ENCODE data around the gene COL8A2.

COL8A2 gene

DNA sequence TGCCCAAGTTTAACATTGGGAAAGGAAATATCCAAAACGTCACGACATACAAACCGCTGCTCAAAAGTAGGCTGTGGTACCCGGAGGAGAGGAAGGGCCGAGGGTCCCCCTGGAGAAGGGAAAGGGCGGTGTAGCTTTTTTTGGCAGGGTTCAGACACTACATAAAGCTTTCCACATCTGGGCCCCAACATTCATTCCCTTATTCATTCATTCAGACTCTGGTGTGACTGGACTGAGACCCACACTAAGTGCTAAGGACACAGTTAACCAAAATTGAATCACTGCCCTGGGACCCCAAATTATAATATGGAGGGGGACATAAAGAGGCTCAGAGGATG is 10.3 kb upstream of the COL8A2 start:
- DNase-seq, result no peak

DNA sequence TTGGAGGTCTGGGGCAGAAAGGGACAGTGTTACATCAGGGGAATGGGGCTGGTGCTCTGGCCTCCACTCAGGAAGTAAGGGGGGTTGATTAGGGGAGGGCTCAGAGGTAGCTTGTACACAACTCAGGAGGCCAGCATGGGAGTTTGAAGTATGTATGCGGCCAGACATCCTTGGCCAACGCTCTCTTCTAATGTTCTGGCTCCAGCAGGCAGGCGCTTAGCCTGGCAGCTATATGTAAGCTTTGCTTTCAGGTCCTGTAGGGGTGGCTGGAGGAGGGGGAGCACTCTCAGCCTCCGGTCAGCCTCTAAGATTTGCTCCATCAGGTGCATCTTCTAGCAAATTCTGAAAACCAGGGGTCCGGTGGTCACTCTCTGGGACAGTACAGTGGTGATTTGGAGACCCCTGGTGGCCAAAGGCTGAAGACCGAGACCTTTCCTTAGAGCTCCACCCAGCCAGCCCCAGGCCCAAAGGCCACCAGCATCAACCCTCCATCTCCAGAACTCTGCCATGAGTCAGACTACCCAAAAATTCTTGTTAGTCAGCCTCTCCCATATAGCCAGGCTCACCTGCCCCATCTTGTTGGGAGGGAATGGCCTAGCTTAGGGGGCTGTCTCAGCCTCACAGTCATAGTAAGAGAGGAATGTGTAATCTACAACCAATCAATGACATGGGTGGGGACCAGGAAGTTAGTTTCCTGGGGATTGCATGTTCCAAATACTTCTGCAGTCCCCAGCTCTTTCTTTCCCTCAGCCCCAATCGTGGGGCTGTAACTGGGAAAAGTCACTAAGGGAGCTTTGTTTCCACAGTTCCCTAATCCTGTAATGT is 9.7 kb upstream of the COL8A2 start:
- peak; percentile 21 for DNase-seq

DNA sequence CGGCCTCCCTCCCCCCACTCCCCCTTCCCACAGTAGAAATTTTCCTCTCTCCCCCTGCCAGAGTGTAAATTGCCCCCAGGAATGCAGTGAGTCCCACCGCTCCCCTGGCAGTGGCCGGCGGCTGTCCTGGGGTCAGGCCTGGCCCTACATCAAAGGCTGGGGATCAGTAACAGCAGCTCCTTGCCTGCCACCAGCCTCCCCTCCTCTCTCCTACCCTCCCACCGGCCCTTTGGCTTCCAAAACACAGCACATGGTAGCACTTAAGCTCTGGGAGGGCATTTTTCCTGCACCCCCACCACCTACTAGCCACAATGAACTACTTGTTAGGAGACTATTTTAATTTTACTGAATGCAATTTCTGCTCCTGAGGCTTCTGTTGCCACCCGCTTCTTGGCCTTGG is 9.0 kb upstream of the COL8A2 start:
- DNase-seq, result no peak

- DNase-seq, result no peak
These were observed 8.5 kb upstream of the COL8A2 start for GRCh38 chr1:36133484-36133883.

DNA sequence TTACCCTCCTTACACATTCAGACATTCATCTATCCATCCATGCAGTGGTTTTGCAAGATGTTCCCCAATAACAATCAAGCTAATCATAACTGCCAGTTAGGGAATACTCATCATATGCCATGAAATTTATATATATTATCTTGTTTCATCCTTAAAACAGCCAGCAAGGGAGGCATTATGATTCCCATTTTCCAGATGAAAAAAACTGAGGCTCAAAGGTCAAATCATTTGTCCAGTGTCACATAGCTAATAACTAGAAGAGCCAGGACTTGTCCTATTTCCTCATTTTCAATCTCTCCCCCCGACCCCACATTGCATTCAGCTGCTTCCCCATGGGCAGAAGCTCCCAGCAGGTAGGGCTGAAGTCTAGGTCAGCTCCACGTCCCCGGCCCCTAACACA is 7.0 kb upstream of the COL8A2 start:
- DNase-seq, result no peak

- DNase-seq, result no peak
These were observed 3.8 kb upstream of the COL8A2 start for GRCh38 chr1:36128905-36129206.

GRCh38 chr1:36128126-36128904 is 3.3 kb upstream of the COL8A2 start:
- DNase-seq, result no peak

DNA sequence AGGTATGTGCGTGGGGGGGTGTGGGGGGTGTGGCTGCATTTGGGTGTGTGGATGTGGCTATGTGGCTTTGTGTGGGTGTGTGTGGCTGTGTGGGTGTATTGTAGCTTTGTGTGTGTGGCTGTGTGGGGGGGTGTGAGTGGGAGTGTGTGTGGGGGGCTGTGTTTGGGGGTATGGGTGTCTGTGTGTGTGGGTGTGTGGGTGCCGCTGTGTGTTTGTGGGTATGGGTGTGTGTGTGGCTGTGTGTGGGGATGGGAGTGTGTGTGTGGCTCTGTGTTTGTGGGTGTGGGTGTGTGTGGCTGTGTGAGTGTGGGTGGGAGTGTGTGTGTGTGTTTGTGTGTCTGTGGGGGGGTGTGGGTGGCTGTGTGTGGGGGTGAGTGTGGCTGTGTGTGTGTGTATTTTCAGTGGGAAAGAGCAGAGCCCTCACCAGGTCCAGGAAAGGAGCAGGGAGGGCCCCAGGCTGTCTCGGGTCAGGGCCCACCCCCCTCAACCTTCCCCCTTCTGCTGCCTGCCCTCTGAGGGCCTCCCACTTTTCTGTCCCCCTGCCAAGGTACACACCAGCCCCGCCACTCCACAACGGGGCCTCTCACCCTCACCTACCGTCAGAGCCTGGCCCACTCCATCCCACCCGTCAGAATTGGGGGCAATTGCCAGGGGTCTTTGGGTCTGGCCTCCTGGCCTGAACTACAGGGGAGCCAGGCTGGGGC is 1.9 kb upstream of the COL8A2 start:
- no peak for DNase-seq

DNA sequence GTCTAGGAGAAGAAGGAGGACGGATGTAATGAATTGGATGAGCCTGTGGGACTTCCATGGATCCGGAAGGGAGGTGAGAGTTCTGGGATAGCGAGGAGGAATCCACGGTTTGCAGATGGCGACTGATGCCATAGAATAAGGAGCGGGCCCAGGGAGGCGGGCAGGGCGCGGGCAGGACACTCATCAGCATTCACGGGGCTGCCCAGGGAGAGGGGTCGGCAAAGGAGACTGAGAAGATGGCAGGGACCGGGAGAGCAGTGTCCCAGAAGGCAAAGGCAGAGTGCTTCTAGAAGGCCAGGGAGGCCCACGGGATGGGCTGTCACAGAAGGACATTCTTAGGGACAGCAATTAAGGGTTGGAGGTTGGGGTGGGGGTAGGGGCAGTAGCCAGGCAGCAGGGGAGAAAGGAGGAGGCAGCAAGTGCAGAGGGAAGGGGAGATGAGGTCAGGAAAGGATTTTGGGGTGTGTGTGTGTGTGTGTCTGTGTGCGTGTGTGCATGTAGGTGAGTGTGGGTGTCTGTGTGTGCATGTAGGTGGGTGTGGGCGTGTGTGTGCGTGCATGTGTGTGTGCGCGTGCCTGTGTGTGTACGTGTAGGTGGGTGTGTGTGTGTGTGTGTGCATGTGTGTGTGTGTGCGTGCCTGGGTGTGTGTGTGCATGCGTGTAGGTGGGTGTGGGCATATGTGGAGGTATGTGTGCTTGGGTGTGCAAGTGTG is 1.1 kb upstream of the COL8A2 start:
- DNase-seq, result no peak

- DNase-seq, result no peak
These were observed 456 bp downstream of the COL8A2 start for GRCh38 chr1:36124404-36125128.

DNA sequence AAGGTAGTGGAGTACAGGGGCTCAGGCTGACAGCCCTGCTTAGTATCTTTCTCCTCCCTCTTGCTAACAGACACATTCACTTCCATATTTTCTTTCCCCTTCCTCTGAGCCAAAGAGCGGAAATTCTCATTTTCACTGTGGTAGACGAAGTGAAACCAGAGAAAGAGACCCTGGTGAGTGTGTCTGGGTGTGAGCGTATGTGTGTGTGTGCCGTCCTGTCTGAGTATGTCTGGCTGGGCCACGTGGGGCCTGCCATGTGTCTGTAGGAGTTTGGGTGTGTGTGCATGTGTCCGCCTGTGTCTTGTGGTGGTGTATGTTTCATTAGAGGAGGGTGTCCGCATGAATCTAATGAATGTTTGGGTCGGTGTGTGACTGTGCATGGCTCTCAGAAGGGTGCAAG is 1.7 kb downstream of the COL8A2 start:
- no peak for DNase-seq

DNA sequence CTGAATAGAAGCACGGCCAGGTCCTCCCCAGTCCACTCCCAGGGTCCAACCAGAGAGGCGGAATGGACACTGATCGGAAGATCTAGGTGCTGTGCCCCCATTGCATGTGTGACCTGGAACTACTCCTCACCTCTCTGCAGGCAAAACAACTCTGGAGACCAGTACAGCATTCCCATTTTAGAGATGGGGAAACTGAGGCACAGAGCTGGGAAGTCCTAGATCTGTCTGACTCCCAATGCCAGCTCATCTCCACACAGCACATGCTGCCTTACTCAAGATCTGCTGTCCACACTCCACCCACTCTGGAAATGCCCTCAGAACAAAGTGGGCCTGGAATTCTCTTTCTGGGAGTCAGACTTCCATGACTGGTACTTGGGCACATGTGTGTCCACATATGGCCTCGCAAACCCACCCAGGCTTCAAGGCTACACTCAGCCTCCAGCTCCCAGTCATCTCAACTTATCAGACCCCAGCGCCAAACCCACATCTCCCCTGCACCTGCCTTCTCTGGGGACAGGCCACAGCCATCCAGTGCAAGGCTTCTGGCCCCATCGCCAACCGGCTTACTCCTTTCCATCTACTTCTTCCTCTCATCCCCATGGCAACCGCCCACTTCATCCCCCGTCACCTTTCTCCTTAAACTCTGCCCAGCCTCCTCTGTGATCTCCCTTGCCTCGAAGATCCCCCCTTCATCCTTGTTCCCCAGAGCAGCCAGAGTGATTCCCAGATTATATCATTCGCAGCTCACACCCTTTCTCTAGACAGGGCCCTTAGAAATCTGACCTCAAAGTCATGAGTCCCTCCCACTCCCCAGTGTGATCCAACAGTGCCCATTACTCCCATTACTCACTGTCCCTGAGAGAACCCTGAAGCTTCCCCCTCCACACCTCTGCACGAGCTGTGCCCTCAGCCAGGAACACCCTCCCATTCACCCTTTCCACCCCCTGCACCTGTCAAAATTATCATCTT is 2.7 kb downstream of the COL8A2 start:
- no peak for DNase-seq

DNA sequence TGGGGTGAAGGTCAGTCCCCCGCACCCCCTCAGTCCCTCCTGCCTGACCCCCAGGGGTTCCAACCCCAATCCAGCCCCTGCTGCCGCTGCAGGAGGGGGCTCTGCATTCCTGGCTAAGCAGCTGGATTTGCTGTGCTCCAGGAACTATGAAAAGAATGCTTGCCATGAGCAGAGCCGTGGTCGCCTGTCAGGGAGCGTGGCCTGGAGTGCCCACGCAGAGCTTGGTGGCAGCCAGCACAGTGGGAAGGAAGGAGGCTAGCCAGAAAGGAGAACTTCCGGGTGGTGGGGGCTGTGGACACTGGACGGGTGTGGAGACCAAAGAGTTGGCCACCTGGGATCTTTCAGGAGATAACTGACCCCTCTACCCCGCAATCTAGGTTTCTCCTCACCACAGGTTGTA is 5.6 kb downstream of the COL8A2 start:
- no peak for DNase-seq

DNA sequence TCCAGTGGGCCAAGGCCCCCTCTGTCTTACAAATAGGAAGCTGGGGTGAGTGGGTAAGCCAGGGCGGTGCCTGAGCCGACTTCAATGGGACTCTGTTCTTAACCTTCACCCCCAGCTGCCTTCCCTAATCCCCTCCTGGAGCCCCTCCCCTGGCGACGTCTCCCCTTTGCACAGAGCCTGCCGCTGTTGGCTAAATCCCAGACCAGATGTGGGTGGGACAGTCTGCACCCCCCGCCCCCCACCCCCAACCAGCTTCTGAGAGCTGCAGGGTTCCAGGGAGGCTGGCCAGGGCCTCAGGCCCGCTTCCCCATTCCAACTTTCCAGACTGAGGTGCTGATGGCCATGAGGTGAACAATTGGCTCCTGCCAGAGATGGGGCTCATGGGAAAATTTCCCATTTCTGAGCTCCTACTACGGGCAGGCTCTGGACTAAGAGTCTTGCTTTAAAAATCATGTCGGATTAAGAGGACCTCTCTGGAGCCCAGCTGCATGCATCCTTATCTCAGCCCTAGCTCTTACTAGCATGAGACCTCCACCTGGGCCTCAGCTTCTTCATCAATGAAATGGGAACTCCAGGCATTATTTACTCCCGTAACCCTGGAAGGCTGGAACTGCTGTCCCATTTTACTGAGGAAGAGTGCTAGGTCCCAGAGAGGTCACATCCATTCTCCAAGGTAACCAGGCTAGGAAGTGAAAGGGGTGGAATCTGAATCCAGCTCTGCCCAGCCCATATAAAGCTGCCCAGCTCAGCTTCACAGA is 6.4 kb downstream of the COL8A2 start:
- no peak for DNase-seq

DNA sequence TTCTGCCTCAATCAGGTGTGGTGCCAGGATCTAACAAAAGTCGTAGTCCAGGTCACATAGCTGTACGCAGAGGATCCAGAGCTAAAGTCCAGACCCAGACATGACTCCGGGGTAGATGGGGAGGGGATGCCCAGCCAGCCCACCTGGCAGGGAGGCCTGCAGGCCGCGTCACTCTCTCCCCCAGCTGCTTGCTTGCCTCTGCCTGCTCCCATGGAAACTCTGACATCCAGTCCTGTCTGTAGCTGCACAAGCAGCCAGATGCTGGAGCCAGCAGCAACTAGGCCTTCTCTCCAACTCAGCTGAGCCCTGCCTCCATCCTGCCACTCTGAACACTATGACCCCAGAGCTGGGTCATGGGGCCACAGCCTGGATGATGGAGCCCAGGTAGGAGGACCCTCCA is 8.1 kb downstream of the COL8A2 start:
- no peak for DNase-seq

GRCh38 chr1:36115931-36116330 is 9.1 kb downstream of the COL8A2 start:
- no peak for DNase-seq

- DNase-seq, result no peak
These were observed 9.8 kb downstream of the COL8A2 start for GRCh38 chr1:36115200-36115669.

DNA sequence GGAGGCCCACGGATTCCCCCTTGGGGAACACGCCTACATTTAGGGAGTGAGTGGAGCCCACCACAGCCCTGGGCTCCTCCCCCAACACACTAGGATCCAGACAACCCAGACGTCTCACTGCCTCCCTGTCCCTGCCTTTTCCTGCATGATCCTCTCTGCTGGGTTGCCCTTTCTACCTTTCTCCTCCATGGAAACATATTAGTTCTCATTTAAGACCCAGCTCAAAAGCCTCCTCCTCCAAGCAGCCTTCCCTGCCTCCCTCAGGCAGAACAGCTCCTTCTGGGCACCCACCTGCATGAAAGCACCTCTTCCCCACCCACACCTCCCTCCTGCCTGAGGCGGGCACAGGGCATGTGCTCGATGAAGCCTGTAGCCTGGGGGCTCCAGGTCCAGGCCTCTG is 10.7 kb downstream of the COL8A2 start:
- no peak for DNase-seq

DNA sequence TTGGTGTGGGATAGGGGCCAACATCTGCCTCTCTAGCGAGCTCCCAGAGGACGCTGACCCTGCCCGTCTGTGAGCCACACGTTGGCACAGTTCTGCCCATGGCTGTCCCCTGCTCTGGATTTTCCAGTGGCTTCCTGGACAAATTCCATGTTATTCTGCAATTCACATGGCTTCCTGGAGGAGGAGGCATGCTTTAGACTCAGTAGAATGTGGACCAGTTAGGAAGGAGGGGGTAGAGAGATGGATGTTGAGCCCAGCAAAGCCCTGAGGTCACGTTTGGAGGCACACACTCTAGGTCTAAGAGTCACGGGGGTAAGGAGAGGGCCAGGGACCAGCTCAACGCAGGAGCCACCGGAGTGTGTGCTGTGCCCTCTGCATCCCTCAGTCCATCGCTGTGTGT is 12.2 kb downstream of the COL8A2 start:
- no peak for DNase-seq

DNA sequence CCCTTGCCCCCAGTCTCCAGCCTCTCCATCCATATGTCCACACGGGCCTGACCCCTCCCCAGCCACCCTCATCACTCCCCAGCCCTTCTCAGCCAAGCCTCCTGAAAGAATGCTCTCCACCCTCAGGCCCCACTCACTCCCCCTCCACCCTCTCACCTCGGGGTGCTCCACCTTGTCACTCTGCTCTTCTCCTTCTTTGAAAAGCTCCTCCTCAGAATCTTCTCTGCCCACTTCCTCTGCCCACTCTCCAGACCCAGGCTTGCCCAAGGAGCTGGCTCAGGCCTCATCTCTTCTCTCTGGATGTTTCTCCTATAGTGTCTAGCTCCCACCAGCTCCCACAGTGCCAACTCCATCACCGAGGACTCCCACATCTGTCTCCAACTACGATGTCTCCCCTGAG is 13.9 kb downstream of the COL8A2 start:
- DNase-seq, result no peak
